B cell (primary cell): ENCODE measurements around the gene DPYD. TPM values are rescaled to one million over a fixed set of nuclear protein-coding genes. Genes with fewer than 3 reads are reported as not detected.

ENCODE experiments used
- ATAC-seq: fragments of 200-7000 bp; cut with Tn5 transposase; one replicate; pipeline ENCODE4 v1.10.0; 2021; ENCODE audit warnings: low read depth, mild to moderate bottlenecking, moderate number of reproducible peaks, moderate library complexity
- CTCF ChIA-PET: fragments of 350-600 bp; sonication (Branson Sonifier 250); formaldehyde crosslinking; loops from one replicate; lab custom pipeline; 2021; ENCODE audit warnings: antibody characterized with exemption, inconsistent platforms; lab: Charles Lee
- POLR2A ChIA-PET: fragments of 350-600 bp; sonication (Branson Sonifier 250); formaldehyde crosslinking; loops from one replicate; lab custom pipeline; 2021; ENCODE audit warnings: antibody characterized with exemption; lab: Charles Lee
- DNase-seq: peaks from one replicate; pipeline ENCODE4 v3.0.0; 2013
- H2AFZ ChIP-seq: 2 replicates; pipeline ENCODE4 v1.6.1; 2012; ENCODE audit warnings: mild to moderate bottlenecking, low read depth, low read length; ENCODE audit not compliant: insufficient read depth, poor library complexity, severe bottlenecking
- H3K27ac ChIP-seq, 2 donors: 1 replicate in 1 of 2; 2 replicates in 1 of 2; pipeline ENCODE4 v1.5.1; 2012 to 2013; ENCODE audit warnings: low read length in 2 of 2, mild to moderate bottlenecking in 2 of 2, moderate library complexity in 1 of 2
- H3K27me3 ChIP-seq, 4 experiments: fragments of 200-600 bp in 1 of 4; sonication (generic) in 1 of 4; replicated peaks in 1 of 4; 1 replicate in 2 of 4; 2 replicates in 2 of 4; pipeline versions ENCODE4 v1.6.1 to v1.7.0; 2013 to 2016; ENCODE audit warnings: low read length in 3 of 4, mild to moderate bottlenecking in 2 of 4, mixed read lengths in 1 of 4, moderate library complexity in 1 of 4; ENCODE audit not compliant: insufficient read depth in 4 of 4, control insufficient read depth in 3 of 4; ENCODE audit errors: control extremely low read depth in 1 of 4
- H3K36me3 ChIP-seq, 2 experiments: replicated peaks in 1 of 2; 1 replicate in 1 of 2; 2 replicates in 1 of 2; pipeline versions ENCODE4 v1.6.1 to v1.7.1; 2013; ENCODE audit warnings: low read length in 1 of 2; ENCODE audit not compliant: insufficient read depth in 2 of 2, control insufficient read depth in 1 of 2; ENCODE audit errors: control extremely low read depth in 1 of 2, extremely low read depth in 1 of 2
- H3K4me1 ChIP-seq, 2 donors: fragments of 200-600 bp in 1 of 2; sonication (generic) in 1 of 2; 1 replicate in 1 of 2; 2 replicates in 1 of 2; pipeline versions ENCODE4 v1.5.1 to v1.6.1; 2013 to 2017; ENCODE audit warnings: low read length in 2 of 2; ENCODE audit not compliant: control insufficient read depth in 2 of 2, insufficient read depth in 2 of 2
- H3K4me2 ChIP-seq: replicated peaks from 2 replicates; pipeline ENCODE3; 2012; ENCODE audit warnings: mild to moderate bottlenecking, low read depth, low read length; ENCODE audit not compliant: poor library complexity, severe bottlenecking
- H3K4me3 ChIP-seq, 5 experiments: fragments of 200-600 bp in 1 of 5; sonication (generic) in 1 of 5; 1 replicate in 3 of 5; 2 replicates in 2 of 5; pipeline versions ENCODE4 v1.5.1 to v1.7.0; 2011 to 2016; ENCODE audit warnings: low read length in 4 of 5, mild to moderate bottlenecking in 4 of 5, low read depth in 2 of 5, control low read depth in 1 of 5, moderate library complexity in 1 of 5; ENCODE audit not compliant: insufficient read depth in 1 of 5; ENCODE audit errors: control extremely low read depth in 1 of 5, extremely low read depth in 1 of 5
- H3K79me2 ChIP-seq: fragments of 200-600 bp; sonication (generic); one replicate; pipeline ENCODE4 v1.6.0; 2016; ENCODE audit warnings: low read length; ENCODE audit not compliant: control insufficient read depth, insufficient read depth
- H3K9ac ChIP-seq: fragments of 200-600 bp; sonication (generic); 2 replicates; pipeline ENCODE4 v1.6.1; 2017; ENCODE audit warnings: mild to moderate bottlenecking, low read length, moderate library complexity
- H3K9me3 ChIP-seq, 3 donors: one replicate each; pipeline versions ENCODE4 v1.6.1 to v1.7.1; 2013; ENCODE audit warnings: low read length in 2 of 3; ENCODE audit not compliant: control insufficient read depth in 2 of 3, insufficient read depth in 1 of 3; ENCODE audit errors: control extremely low read depth in 1 of 3
- H4K20me1 ChIP-seq: 2 replicates; pipeline ENCODE4 v1.6.0; 2012; ENCODE audit warnings: mild to moderate bottlenecking, low read length; ENCODE audit not compliant: insufficient read depth, control insufficient read depth, poor library complexity, severe bottlenecking
- H3K27ac Mint-ChIP-seq: one replicate; pipeline ENCODE4 v1.8.0; 2021; ENCODE audit warnings: mixed read lengths
- H3K27me3 Mint-ChIP-seq: one replicate; pipeline ENCODE4 v1.8.0; 2021; ENCODE audit warnings: mixed read lengths
- H3K4me1 Mint-ChIP-seq: one replicate; pipeline ENCODE4 v1.8.0; 2021; ENCODE audit warnings: mixed read lengths
- H3K4me3 Mint-ChIP-seq: one replicate; pipeline ENCODE4 v1.8.0; 2021; ENCODE audit warnings: mixed read lengths
- H3K9me3 Mint-ChIP-seq: one replicate; pipeline ENCODE4 v1.8.0; 2022; ENCODE audit warnings: mixed read lengths; ENCODE audit not compliant: insufficient read depth
- CTCF ChIP-seq: fragments of 200-600 bp; IDR thresholded peaks from one replicate; pipeline ENCODE4 v1.8.0; 2022; ENCODE audit warnings: antibody characterized with exemption, mild to moderate bottlenecking
- EZH2 ChIP-seq: IDR thresholded peaks from 2 replicates; pipeline ENCODE4 v1.6.1; 2012; ENCODE audit warnings: borderline replicate concordance, low read depth, mild to moderate bottlenecking, moderate library complexity, low read length; ENCODE audit not compliant: insufficient read depth, poor library complexity, severe bottlenecking
- WGBS: methylation state at CpG from one replicate; pipeline ENCODE4 v1.1.5; 2013; ENCODE audit warnings: missing lambda C conversion rate; ENCODE audit not compliant: insufficient coverage; 5-methylcytosine and 5-hydroxymethylcytosine counted together
- intact Hi-C: fragments of 100-400 bp; cut with micrococcal nuclease; formaldehyde crosslinking; loops from one replicate; pipeline ENCODE4 v1.10.0; 2022
- polyA plus RNA-seq: library from polyadenylated mRNA; depleted of rRNA; stranded (reverse); fragments of >200 nt; gene quantifications from 2 replicates; pipeline ENCODE4 v1.2.3, GENCODE V29; 2012
- total RNA-seq, 2 donors: library from RNA; stranded (reverse); fragments of 120-200 nt in 1 of 2; gene quantifications; 1 replicate in 1 of 2; 2 replicates in 1 of 2; pipeline versions ENCODE4 v1.2.3 to v1.2.4, GENCODE V29; 2013 to 2022

The DPYD gene
- total and polyA plus RNA-seq, 2 donors (not counting 1 experiment from before 2014, with no cell fraction given) = 4.2 to 19.0 TPM

GRCh38 chr1:97938285-97938642 is 17.4 kb upstream of the DPYD start:
- no peak for ATAC-seq
- H3K4me3 ChIP-seq = no peak overlapping the region
- TF ChIP-seq EZH2 (no peak), CTCF (no peak)
- Mint-ChIP-seq H3K4me1 (no peaks in the 10 kb centered on the region), H3K27me3 (peaks cover under 1% of the 10 kb centered on the region), H3K4me3 (no peak overlapping the region), H3K9me3 (no peaks in the 10 kb centered on the region), H3K27ac (no peak overlapping the region)
- DNase-seq = no peak
- H3K36me3 ChIP-seq = no peaks in the 10 kb centered on the region
- intact Hi-C loops = no loop called here
- CTCF ChIA-PET = no interaction called here
- H3K4me1 ChIP-seq = no peaks in the 10 kb centered on the region
- no CpG with 5 or more reads among the region's 3 CpGs for WGBS
- no peaks in the 10 kb centered on the region for H3K79me2 ChIP-seq
- H3K9me3 ChIP-seq = no peaks in the 10 kb centered on the region
- H3K4me2 ChIP-seq = no peak overlapping the region
- H4K20me1 ChIP-seq = no peaks in the 10 kb centered on the region
- H3K27ac ChIP-seq = no peak overlapping the region
- POLR2A ChIA-PET = no interaction called here
- H3K27me3 ChIP-seq = no peaks in the 10 kb centered on the region
- no peak overlapping the region for H3K9ac ChIP-seq
- H2AFZ ChIP-seq = no peak overlapping the region

GRCh38 chr1:97936976-97937375 is 16.1 kb upstream of the DPYD start:
- Histone ChIP-seq H3K79me2 (no peaks in the 10 kb centered on the region), H3K27ac (no peak overlapping the region), H2AFZ (no peak overlapping the region), H3K9me3 (no peaks in the 10 kb centered on the region), H3K4me1 (no peaks in the 10 kb centered on the region), H4K20me1 (no peaks in the 10 kb centered on the region), H3K36me3 (no peaks in the 10 kb centered on the region), H3K4me3 (no peak overlapping the region), H3K27me3 (no peaks in the 10 kb centered on the region), H3K9ac (no peak overlapping the region), H3K4me2 (no peak overlapping the region)
- no peaks in the 10 kb centered on the region for H3K4me1 Mint-ChIP-seq
- POLR2A ChIA-PET = no interaction called here
- WGBS = 63% methylated on average over 2 of the region's 2 CpGs
- CTCF ChIA-PET = no interaction called here
- H3K27ac Mint-ChIP-seq = no peak overlapping the region
- ATAC-seq (no peak), DNase-seq (no peak)
- H3K27me3 Mint-ChIP-seq = no peaks in the 10 kb centered on the region
- intact Hi-C loops = no loop called here
- TF ChIP-seq CTCF = no peak
- no peak for TF ChIP-seq EZH2
- no peak overlapping the region for H3K4me3 Mint-ChIP-seq
- H3K9me3 Mint-ChIP-seq = no peaks in the 10 kb centered on the region
